Loucy (cell line): ENCODE results near the gene PHACTR1.

Experiments
- H2AFZ ChIP-seq: fragments of 200-600 bp; sonication (generic); 2 replicates; pipeline ENCODE4 v1.6.0; 2016; ENCODE audit warnings: antibody characterized with exemption, mild to moderate bottlenecking, low read length, moderate library complexity
- H3F3A ChIP-seq: fragments of 200-600 bp; 2 replicates; pipeline ENCODE4 v1.6.0; 2016; ENCODE audit warnings: antibody characterized with exemption, low read depth, mild to moderate bottlenecking
- H3K27me3 ChIP-seq: fragments of 200-600 bp; sonication (generic); 2 replicates; pipeline ENCODE4 v1.6.1; 2014; ENCODE audit warnings: low read length, mild to moderate bottlenecking; ENCODE audit not compliant: insufficient read depth, poor library complexity, severe bottlenecking
- H3K36me3 ChIP-seq: fragments of 200-600 bp; sonication (generic); 2 replicates; pipeline ENCODE4 v1.6.1; 2016; ENCODE audit warnings: low read length; ENCODE audit not compliant: insufficient read depth
- H3K4me1 ChIP-seq: fragments of 200-600 bp; sonication (generic); 2 replicates; pipeline ENCODE4 v1.5.1; 2014; ENCODE audit warnings: low read length, mild to moderate bottlenecking; ENCODE audit not compliant: insufficient read depth, poor library complexity, severe bottlenecking
- H3K4me2 ChIP-seq: fragments of 200-600 bp; sonication (generic); 2 replicates; pipeline ENCODE4 v1.6.0; 2014; ENCODE audit warnings: antibody characterized with exemption, low read length, low read depth, mild to moderate bottlenecking; ENCODE audit not compliant: poor library complexity, severe bottlenecking
- H3K4me3 ChIP-seq: fragments of 200-600 bp; sonication (generic); 2 replicates; pipeline ENCODE4 v1.5.1; 2014; ENCODE audit warnings: low read length, mild to moderate bottlenecking, mixed read lengths; ENCODE audit not compliant: poor library complexity, severe bottlenecking
- H3K79me2 ChIP-seq: fragments of 200-600 bp; sonication (generic); 2 replicates; pipeline ENCODE4 v1.6.1; 2014; ENCODE audit warnings: low read length; ENCODE audit not compliant: insufficient read depth
- H3K9ac ChIP-seq: fragments of 200-600 bp; sonication (generic); 2 replicates; pipeline ENCODE4 v1.6.0; 2014; ENCODE audit warnings: mild to moderate bottlenecking, low read depth, low read length, moderate library complexity; ENCODE audit not compliant: poor library complexity, severe bottlenecking
- H3K9me2 ChIP-seq: fragments of 200-600 bp; sonication (generic); replicated peaks from 2 replicates; pipeline ENCODE4 v1.6.1; 2016; ENCODE audit warnings: low read depth, low read length, mixed read lengths
- H3K9me3 ChIP-seq: fragments of 200-600 bp; sonication (generic); 2 replicates; pipeline ENCODE4 v1.6.1; 2014; ENCODE audit warnings: mild to moderate bottlenecking, antibody characterized with exemption, low read length, low read depth; ENCODE audit not compliant: insufficient read depth
- H4K20me1 ChIP-seq: fragments of 200-600 bp; sonication (generic); 2 replicates; pipeline ENCODE4 v1.6.0; 2014; ENCODE audit warnings: antibody characterized with exemption, low read length, mild to moderate bottlenecking; ENCODE audit not compliant: insufficient read depth, poor library complexity, severe bottlenecking
- EZH2phosphoT487 ChIP-seq: fragments of 200-600 bp; IDR thresholded peaks from 2 replicates; pipeline ENCODE4 v1.6.1; 2018; ENCODE audit warnings: antibody characterized with exemption, mild to moderate bottlenecking, moderate library complexity, borderline replicate concordance
- TF ChIP-seq, protein P1 (sequence below): fragments of 200-600 bp; sonication (generic); conservative IDR thresholded peaks from 2 replicates; pipeline ENCODE4 v1.5.1; 2014; ENCODE audit warnings: mild to moderate bottlenecking, antibody characterized with exemption, low read length

PHACTR1 gene

DNA sequence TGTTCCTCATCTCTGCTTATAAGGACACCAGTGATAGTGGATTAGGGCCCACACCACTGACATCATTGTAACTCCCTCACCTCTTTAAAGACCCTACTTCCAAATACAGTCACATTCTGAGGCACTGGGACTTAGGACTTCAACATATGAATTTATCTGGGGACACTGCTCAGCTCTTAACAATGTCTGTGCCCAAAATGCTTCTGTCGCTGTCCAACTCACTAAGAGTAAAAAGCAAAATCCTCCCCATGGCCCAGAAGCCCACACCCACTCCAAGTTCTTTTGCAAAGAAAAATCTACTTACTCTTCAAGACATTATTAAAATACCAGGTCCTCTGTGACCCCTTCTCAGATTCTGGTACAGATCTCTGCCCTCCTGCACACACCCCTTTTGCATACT, 495.5 kb downstream of the PHACTR1 start:
- Histone ChIP-seq H3K36me3 (no peaks in the 10 kb centered on the region), H3K4me1 (no peaks in the 10 kb centered on the region), H3K9me2 (no peaks in the 10 kb centered on the region), H3K4me3 (no peak overlapping the region), H3K79me2 (no peaks in the 10 kb centered on the region), H3K9me3 (no peaks in the 10 kb centered on the region), H3F3A (no peaks in the 10 kb centered on the region), H3K9ac (no peak overlapping the region), H3K27me3 (no peaks in the 10 kb centered on the region), H2AFZ (no peak overlapping the region), H3K4me2 (no peak overlapping the region), H4K20me1 (no peaks in the 10 kb centered on the region)
- TF ChIP-seq EZH2phosphoT487: no peak
- TF ChIP-seq, protein P1, sequence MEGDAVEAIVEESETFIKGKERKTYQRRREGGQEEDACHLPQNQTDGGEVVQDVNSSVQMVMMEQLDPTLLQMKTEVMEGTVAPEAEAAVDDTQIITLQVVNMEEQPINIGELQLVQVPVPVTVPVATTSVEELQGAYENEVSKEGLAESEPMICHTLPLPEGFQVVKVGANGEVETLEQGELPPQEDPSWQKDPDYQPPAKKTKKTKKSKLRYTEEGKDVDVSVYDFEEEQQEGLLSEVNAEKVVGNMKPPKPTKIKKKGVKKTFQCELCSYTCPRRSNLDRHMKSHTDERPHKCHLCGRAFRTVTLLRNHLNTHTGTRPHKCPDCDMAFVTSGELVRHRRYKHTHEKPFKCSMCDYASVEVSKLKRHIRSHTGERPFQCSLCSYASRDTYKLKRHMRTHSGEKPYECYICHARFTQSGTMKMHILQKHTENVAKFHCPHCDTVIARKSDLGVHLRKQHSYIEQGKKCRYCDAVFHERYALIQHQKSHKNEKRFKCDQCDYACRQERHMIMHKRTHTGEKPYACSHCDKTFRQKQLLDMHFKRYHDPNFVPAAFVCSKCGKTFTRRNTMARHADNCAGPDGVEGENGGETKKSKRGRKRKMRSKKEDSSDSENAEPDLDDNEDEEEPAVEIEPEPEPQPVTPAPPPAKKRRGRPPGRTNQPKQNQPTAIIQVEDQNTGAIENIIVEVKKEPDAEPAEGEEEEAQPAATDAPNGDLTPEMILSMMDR: no peak

DNA sequence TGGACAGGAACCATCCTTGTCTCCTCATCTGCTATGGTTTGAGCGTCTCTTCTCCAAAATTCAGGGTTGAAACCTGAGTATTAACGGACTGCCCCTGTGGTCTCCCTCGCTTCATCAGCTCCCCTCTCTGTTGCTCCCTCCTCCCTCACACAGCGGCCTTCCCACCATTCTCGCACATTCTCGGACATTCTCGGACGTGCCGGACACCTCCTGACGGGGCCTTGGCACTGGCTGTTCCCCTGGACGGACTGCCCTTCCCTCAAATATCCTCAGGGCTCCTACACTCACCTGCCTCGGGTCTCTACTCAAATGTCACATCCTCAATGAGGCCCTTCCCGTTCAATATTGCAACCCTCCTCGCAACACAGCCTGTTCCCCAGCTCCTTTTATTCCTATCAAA, 496.0 kb downstream of the PHACTR1 start:
- Histone ChIP-seq H3K4me1 (peaks cover 4% of the 10 kb centered on the region), H3K36me3 (no peaks in the 10 kb centered on the region), H3K4me2 (no peak overlapping the region), H3K27me3 (no peaks in the 10 kb centered on the region), H3K9me2 (no peaks in the 10 kb centered on the region), H4K20me1 (no peaks in the 10 kb centered on the region), H2AFZ (no peak overlapping the region), H3K9me3 (no peaks in the 10 kb centered on the region), H3K79me2 (no peaks in the 10 kb centered on the region), H3K4me3 (no peak overlapping the region), H3F3A (no peaks in the 10 kb centered on the region), H3K9ac (no peak overlapping the region)
- TF ChIP-seq, protein P1: no peak
- TF ChIP-seq EZH2phosphoT487: no peak

DNA sequence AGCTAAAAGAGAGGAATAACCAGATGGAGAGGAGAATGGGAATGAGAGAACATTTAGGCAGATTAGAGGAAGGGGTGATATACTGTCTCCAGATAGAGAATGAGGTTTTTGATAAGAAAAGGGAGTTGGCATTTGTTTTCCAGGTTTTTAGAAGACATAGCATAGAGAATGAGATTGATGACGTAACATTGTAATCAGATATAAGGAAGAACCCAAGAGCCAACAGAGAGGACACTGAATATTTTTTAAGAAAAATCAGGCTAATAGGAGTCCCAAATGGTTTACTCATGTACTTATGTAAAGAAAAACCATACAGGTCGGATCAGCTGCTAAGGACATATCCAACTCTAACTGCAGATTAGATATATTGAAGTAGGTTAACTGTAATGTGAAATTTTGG, 498.8 kb downstream of the PHACTR1 start:
- H3K4me1 ChIP-seq: peaks cover 7% of the 10 kb centered on the region
- H4K20me1 ChIP-seq: no peaks in the 10 kb centered on the region
- no peaks in the 10 kb centered on the region for H3F3A ChIP-seq
- no peak overlapping the region for H3K9ac ChIP-seq
- no peaks in the 10 kb centered on the region for H3K9me2 ChIP-seq
- TF ChIP-seq, protein P1: no peak
- no peaks in the 10 kb centered on the region for H3K9me3 ChIP-seq
- no peak overlapping the region for H3K4me2 ChIP-seq
- no peak overlapping the region for H2AFZ ChIP-seq
- H3K4me3 ChIP-seq: no peak overlapping the region
- peaks cover 13% of the 10 kb centered on the region for H3K27me3 ChIP-seq
- H3K79me2 ChIP-seq: no peaks in the 10 kb centered on the region
- H3K36me3 ChIP-seq: no peaks in the 10 kb centered on the region
